Measurements from ENCODE around the gene CD47. TPM values are rescaled to one million over a fixed set of nuclear protein-coding genes. Genes with fewer than 3 reads are reported as not detected.

The CD47 gene
- total RNA-seq, 2 donors from 2014 or later, result 6.4 to 12.0 TPM

GRCh38 chr3:108055931-108056330 lies 34.9 kb downstream of the CD47 start:
- Mint-ChIP-seq H3K27ac (no peak overlapping the region), H3K27me3 (ENCODE audit: insufficient read depth) (no peaks in the 10 kb centered on the region), H3K36me3 (ENCODE audit: low read depth) (no peaks in the 10 kb centered on the region), H3K9me3 (no peaks in the 10 kb centered on the region), H3K4me3 (no peak overlapping the region), H3K4me1 (no peaks in the 10 kb centered on the region)
- Histone ChIP-seq H3K4me3 (ENCODE audit: low read length) (no peak overlapping the region), H3K9ac (ENCODE audit: extremely low read depth, low read length, poor library complexity, severe bottlenecking) (no peak overlapping the region), H3K4me1 (ENCODE audit: control insufficient read depth, insufficient read depth, low read length) (no peaks in the 10 kb centered on the region), H3K36me3 (ENCODE audit: control insufficient read depth, insufficient read depth, low read length) (no peaks in the 10 kb centered on the region), H3K27me3 (ENCODE audit: control insufficient read depth, insufficient read depth, low read length, poor library complexity, severe bottlenecking) (no peaks in the 10 kb centered on the region), H3K9me3 (ENCODE audit: control insufficient read depth, low read length) (no peaks in the 10 kb centered on the region), H3K27ac (ENCODE audit: low read depth, low read length) (no peak overlapping the region)
- TF ChIP-seq, protein P1, sequence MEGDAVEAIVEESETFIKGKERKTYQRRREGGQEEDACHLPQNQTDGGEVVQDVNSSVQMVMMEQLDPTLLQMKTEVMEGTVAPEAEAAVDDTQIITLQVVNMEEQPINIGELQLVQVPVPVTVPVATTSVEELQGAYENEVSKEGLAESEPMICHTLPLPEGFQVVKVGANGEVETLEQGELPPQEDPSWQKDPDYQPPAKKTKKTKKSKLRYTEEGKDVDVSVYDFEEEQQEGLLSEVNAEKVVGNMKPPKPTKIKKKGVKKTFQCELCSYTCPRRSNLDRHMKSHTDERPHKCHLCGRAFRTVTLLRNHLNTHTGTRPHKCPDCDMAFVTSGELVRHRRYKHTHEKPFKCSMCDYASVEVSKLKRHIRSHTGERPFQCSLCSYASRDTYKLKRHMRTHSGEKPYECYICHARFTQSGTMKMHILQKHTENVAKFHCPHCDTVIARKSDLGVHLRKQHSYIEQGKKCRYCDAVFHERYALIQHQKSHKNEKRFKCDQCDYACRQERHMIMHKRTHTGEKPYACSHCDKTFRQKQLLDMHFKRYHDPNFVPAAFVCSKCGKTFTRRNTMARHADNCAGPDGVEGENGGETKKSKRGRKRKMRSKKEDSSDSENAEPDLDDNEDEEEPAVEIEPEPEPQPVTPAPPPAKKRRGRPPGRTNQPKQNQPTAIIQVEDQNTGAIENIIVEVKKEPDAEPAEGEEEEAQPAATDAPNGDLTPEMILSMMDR (conservative IDR thresholded peaks at IDR 0.05), result no peak
- WGBS, 2 experiments (ENCODE audit: insufficient coverage in 1 of 2, insufficient read length in 1 of 2), result 81% methylated on average over 2 of the region's 3 CpGs; no CpG with 5 or more reads in 1 of the 2 experiments
- DNase-seq, result no peak

- H3K4me3 ChIP-seq (ENCODE audit: low read length), result no peak overlapping the region
- H3K9ac ChIP-seq (ENCODE audit: extremely low read depth, low read length, poor library complexity, severe bottlenecking), result no peak overlapping the region
- TF ChIP-seq, protein P1 (conservative IDR thresholded peaks at IDR 0.05), result no peak
- no peak for DNase-seq
- Mint-ChIP-seq H3K9me3 (no peaks in the 10 kb centered on the region), H3K4me3 (no peak overlapping the region), H3K27ac (no peak overlapping the region), H3K27me3 (ENCODE audit: insufficient read depth) (no peaks in the 10 kb centered on the region), H3K4me1 (no peaks in the 10 kb centered on the region), H3K36me3 (ENCODE audit: low read depth) (no peaks in the 10 kb centered on the region)
- no peak overlapping the region for H3K27ac ChIP-seq (ENCODE audit: low read depth, low read length)
- WGBS, 2 experiments (ENCODE audit: insufficient coverage in 1 of 2, insufficient read length in 1 of 2), result 83% methylated on average over 1 of the region's 2 CpGs; no CpG with 5 or more reads in 1 of the 2 experiments
- no peaks in the 10 kb centered on the region for H3K4me1 ChIP-seq (ENCODE audit: control insufficient read depth, insufficient read depth, low read length)
- H3K27me3 ChIP-seq (ENCODE audit: control insufficient read depth, insufficient read depth, low read length, poor library complexity, severe bottlenecking), result no peaks in the 10 kb centered on the region
- no peaks in the 10 kb centered on the region for H3K9me3 ChIP-seq (ENCODE audit: control insufficient read depth, low read length)
- no peaks in the 10 kb centered on the region for H3K36me3 ChIP-seq (ENCODE audit: control insufficient read depth, insufficient read depth, low read length)
Measured at GRCh38 chr3:108054935-108055334, 35.9 kb downstream of the CD47 start.

GRCh38 chr3:108053483-108053882 lies 37.3 kb downstream of the CD47 start:
- no peaks in the 10 kb centered on the region for H3K27me3 ChIP-seq (ENCODE audit: control insufficient read depth, insufficient read depth, low read length, poor library complexity, severe bottlenecking)
- no peak overlapping the region for H3K27ac ChIP-seq (ENCODE audit: low read depth, low read length)
- no peaks in the 10 kb centered on the region for H3K9me3 Mint-ChIP-seq
- H3K4me3 Mint-ChIP-seq, result no peak overlapping the region
- no peak overlapping the region for H3K9ac ChIP-seq (ENCODE audit: extremely low read depth, low read length, poor library complexity, severe bottlenecking)
- no peaks in the 10 kb centered on the region for H3K4me1 ChIP-seq (ENCODE audit: control insufficient read depth, insufficient read depth, low read length)
- no peak overlapping the region for H3K4me3 ChIP-seq (ENCODE audit: low read length)
- H3K36me3 Mint-ChIP-seq (ENCODE audit: low read depth), result no peaks in the 10 kb centered on the region
- no peaks in the 10 kb centered on the region for H3K36me3 ChIP-seq (ENCODE audit: control insufficient read depth, insufficient read depth, low read length)
- 83 to 100% methylated on average over 1 to 2 of the region's 2 CpGs for WGBS, 2 experiments (ENCODE audit: insufficient coverage in 1 of 2, insufficient read length in 1 of 2)
- no peaks in the 10 kb centered on the region for H3K27me3 Mint-ChIP-seq (ENCODE audit: insufficient read depth)
- H3K4me1 Mint-ChIP-seq, result no peaks in the 10 kb centered on the region
- TF ChIP-seq, protein P1 (conservative IDR thresholded peaks at IDR 0.05), result no peak
- H3K9me3 ChIP-seq (ENCODE audit: control insufficient read depth, low read length), result no peaks in the 10 kb centered on the region
- no peak overlapping the region for H3K27ac Mint-ChIP-seq
- no peak for DNase-seq

All from endodermal cell (in vitro differentiated cells).